Effector memory CD4-positive, alpha-beta T cell (primary cell): ENCODE data around the gene IL18RAP.

Experiments used
- DNase-seq, 3 donors: peaks; one replicate each; pipeline ENCODE4 v3.0.0-alpha.2; 2020
- H3K27ac ChIP-seq: 2 replicates; pipeline ENCODE4 v1.7.0; 2013; ENCODE audit warnings: mild to moderate bottlenecking, low read length, moderate library complexity; ENCODE audit not compliant: insufficient read depth, poor library complexity, severe bottlenecking
- H3K27me3 ChIP-seq: replicated peaks from 2 replicates; pipeline ENCODE4 v1.7.0; 2013; ENCODE audit warnings: mild to moderate bottlenecking, low read length; ENCODE audit not compliant: insufficient read depth, control insufficient read depth, poor library complexity, severe bottlenecking
- H3K36me3 ChIP-seq: 2 replicates; pipeline ENCODE4 v1.7.0; 2013; ENCODE audit warnings: mild to moderate bottlenecking, low read length, moderate library complexity; ENCODE audit not compliant: control insufficient read depth, insufficient read depth
- H3K4me1 ChIP-seq: 2 replicates; pipeline ENCODE4 v1.7.0; 2013; ENCODE audit warnings: low read length, mild to moderate bottlenecking; ENCODE audit not compliant: control insufficient read depth, insufficient read depth, poor library complexity, severe bottlenecking
- H3K4me3 ChIP-seq: 2 replicates; pipeline ENCODE4 v1.7.0; 2013; ENCODE audit warnings: low read length, low read depth, mild to moderate bottlenecking; ENCODE audit not compliant: insufficient read depth, poor library complexity, severe bottlenecking
- H3K9me3 ChIP-seq: 2 replicates; pipeline ENCODE4 v1.7.0; 2013; ENCODE audit warnings: mild to moderate bottlenecking, low read length, moderate library complexity; ENCODE audit not compliant: control insufficient read depth

Gene IL18RAP

DNA sequence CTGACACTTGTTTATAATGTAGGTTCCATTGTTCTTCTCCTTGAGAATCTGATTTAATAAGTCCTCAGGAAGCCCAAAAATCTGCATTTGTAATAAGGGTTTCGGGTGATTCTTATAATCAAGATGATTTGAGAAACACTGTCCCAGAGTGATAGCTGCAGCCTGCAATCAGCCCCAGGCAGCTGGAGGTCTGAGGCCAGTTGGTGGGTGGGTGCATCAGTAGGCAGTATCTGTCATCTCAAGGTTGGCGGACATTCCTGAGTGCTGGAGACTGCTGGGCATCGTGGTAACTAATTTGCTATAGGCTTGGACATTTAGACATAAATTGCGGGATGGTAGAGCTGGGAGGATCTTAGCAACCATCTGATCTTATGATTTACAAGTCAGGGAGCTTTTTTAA, 2.7 kb upstream of the IL18RAP start:
- DNase-seq = no peak
- Histone ChIP-seq H3K27me3 (no peaks in the 10 kb centered on the region), H3K4me3 (no peak overlapping the region), H3K4me1 (peaks cover 16% of the 10 kb centered on the region), H3K9me3 (no peaks in the 10 kb centered on the region), H3K36me3 (no peaks in the 10 kb centered on the region), H3K27ac (no peak overlapping the region)

DNA sequence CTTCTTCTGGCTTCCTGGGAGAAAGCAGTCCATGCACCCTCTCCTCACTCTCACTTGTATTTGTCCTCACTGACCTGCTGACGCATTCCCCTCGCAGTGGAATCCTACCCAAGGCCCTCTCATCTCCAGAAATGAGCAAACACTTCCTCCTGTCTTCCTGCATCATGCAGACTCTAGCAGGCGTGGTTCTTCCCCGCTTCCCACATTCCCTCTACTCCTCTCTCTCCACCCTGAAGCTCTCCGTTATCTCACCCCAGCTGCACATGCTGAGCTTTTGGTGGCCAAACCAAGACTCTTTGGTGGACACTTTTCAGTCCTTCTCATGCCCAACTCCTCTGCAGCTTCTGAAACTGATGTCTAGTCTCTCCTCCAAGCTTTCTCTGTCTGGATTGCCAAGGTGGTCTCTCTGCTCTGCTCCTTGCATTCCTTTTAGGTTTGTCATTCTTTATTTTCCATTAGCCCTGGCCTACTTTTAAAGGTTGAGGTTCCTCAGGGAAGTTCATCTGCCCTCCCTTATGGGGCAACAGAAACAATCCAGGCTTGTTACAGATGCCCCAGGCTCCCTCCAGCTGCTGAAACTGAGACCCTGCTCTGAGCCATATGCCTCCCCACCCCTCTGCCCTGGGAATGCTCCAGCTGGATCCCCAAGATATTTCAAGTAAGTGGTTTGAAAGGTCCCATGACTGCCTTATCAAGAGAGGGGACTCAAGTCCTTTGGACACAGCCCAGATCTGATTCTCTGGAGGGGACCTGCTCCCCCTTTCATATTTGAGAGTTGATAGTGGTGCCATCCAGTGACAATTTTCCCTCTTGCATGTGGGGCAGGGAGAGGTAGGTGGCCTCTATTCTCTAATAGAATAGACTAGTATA, 835 bp upstream of the IL18RAP start:
- Histone ChIP-seq H3K36me3 (no peaks in the 10 kb centered on the region), H3K4me3 (no peak overlapping the region), H3K4me1 (peaks cover 12% of the 10 kb centered on the region), H3K27me3 (no peaks in the 10 kb centered on the region), H3K27ac (no peak overlapping the region), H3K9me3 (no peaks in the 10 kb centered on the region)
- DNase-seq = no peak

DNA sequence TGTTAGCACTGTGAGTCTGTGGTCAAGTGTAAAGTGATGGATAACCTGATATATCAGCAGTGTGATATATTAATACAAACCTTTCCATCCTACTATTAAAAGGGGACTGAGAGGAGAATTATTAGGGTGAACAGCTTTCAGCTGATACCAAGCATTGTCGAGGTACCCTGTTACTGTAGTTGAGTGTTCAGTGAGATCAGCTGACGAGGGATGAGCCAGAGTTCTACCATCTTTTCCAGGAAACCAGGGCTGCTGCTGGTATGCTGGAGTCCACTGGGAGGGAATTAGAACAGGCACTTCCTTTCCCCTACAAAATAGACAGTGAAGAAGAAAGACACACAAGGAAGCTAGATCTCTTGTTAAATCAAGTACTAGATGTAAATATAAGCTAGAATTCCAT, 408 bp downstream of the IL18RAP start:
- DNase-seq = no peak
- Histone ChIP-seq H3K4me1 (peaks cover 4% of the 10 kb centered on the region), H3K4me3 (no peak overlapping the region), H3K36me3 (no peaks in the 10 kb centered on the region), H3K27me3 (no peaks in the 10 kb centered on the region), H3K27ac (no peak overlapping the region), H3K9me3 (no peaks in the 10 kb centered on the region)

DNA sequence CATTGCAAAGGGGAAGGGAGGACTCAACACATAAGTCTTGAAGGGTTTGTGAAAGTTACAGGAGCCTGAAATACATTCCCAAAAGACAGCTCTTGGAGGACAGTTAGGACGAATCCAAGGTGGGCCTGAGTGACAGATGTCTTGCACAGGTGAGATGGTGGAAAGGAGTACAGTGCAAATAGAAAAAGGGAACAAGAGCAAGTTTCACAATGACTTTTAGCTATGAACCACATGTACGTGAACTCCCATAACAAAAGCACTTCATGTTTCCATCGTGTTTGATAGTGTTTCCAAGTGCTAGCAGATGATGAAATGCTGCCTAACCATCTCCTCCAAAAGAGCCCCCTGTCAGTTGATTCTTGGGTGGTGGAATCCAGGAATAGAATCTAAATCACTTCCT, 1.8 kb downstream of the IL18RAP start:
- H3K36me3 ChIP-seq = no peaks in the 10 kb centered on the region
- H3K4me3 ChIP-seq = no peak overlapping the region
- H3K27me3 ChIP-seq = no peaks in the 10 kb centered on the region
- H3K4me1 ChIP-seq = no peaks in the 10 kb centered on the region
- DNase-seq = no peak
- H3K9me3 ChIP-seq = no peaks in the 10 kb centered on the region
- no peak overlapping the region for H3K27ac ChIP-seq

DNA sequence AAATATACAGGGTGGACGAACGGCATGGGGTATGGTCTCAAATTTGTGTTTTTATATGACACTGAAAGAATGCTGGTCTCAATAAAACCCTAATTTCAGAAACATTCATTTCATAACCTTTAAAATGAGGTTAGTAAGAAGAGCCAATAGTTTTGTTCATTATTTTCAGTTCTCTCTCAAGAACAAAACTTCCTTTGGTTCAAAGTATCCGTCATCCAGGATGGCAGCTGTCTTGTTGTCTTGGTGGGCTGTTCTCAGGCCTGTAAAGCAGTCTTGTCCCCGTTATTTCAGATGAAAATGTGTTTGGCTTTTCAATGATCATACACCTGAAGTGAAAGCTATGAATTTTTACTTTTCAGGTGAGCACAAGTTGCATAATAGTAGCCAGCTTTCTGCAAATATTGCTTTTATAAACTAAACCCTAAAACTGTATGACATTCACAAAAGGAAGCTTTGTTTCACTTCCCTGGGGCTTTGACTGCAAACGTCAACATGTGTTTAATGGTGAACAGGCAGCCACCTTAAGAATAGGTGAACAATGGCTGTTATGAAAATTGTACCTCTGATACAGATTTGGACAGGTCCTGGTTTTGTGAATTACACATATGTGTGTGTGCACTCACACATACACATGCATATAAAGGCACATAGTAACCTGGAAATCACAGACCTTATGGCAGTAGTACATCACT, 2.6 kb downstream of the IL18RAP start:
- H3K27ac ChIP-seq = no peak overlapping the region

DNA sequence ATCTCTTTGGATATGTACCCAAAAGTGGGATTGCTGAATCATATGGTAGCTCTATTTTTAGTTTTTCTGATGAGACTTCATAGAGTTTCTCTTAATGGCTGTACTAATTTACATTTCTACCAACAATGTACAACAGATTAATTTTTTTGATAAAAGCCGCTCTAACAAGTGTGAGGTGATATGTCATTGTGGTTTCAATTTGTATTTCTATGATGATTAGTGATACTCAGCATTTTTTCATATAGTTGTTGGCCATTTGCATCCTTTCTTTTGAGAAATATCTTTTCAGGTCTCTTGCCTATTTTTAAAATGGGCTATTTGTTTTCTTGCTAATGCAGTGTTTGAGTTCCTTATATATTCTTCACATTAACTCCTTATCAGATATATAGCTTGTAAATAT, 4.3 kb downstream of the IL18RAP start:
- Histone ChIP-seq H3K27ac (no peak overlapping the region), H3K4me1 (no peaks in the 10 kb centered on the region), H3K9me3 (no peaks in the 10 kb centered on the region), H3K36me3 (no peaks in the 10 kb centered on the region), H3K27me3 (no peaks in the 10 kb centered on the region), H3K4me3 (no peak overlapping the region)
- no peak for DNase-seq

More for the DNA sequence above, 2.6 kb downstream of the IL18RAP start:
- no peak for DNase-seq
- H3K9me3 ChIP-seq = no peaks in the 10 kb centered on the region
- no peaks in the 10 kb centered on the region for H3K27me3 ChIP-seq
- no peaks in the 10 kb centered on the region for H3K36me3 ChIP-seq
- no peak overlapping the region for H3K4me3 ChIP-seq
- H3K4me1 ChIP-seq = no peaks in the 10 kb centered on the region

DNA sequence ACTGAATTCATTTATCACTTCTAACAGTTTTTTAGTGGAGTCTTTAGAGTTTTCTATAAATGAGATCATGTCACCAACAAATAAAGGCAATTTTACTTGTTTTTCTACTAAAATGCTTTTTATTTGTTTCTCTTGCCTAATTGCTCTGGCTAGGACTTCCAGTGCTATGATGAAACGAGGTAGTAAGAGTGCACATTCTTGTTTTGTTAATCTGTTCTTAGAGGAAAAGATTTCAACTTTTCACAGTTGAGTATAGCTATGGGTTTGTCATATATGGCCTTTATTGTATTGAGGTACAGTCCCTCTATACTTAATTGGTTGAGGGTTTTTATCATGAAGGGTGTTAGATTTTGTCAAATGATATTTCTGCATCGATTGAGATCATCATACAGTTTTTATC, 5.6 kb downstream of the IL18RAP start:
- DNase-seq = no peak
- Histone ChIP-seq H3K9me3 (no peaks in the 10 kb centered on the region), H3K36me3 (no peaks in the 10 kb centered on the region), H3K27me3 (no peaks in the 10 kb centered on the region), H3K4me1 (no peaks in the 10 kb centered on the region), H3K4me3 (no peak overlapping the region), H3K27ac (no peak overlapping the region)

DNA sequence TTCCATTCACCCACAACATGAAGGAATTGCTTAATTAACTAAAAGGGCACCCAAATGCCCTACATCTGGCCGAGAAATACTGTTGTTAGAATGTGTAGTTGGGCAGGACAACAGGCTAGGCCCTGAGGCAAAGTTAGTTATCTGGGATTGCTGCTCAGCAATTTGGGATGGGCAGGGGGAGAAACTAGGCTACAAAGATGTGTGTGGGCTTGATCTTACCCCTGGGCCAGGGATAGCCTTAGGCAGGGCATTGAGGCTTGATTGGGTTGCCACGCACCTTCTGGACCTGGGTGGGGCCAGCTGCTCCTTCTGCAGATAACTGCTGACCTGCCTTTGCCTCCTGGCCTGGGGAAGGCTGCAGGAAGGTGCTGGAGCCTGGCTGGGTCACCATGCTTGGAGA, 9.4 kb downstream of the IL18RAP start:
- Histone ChIP-seq H3K27ac (no peak overlapping the region), H3K4me1 (no peaks in the 10 kb centered on the region), H3K36me3 (no peaks in the 10 kb centered on the region)

DNA sequence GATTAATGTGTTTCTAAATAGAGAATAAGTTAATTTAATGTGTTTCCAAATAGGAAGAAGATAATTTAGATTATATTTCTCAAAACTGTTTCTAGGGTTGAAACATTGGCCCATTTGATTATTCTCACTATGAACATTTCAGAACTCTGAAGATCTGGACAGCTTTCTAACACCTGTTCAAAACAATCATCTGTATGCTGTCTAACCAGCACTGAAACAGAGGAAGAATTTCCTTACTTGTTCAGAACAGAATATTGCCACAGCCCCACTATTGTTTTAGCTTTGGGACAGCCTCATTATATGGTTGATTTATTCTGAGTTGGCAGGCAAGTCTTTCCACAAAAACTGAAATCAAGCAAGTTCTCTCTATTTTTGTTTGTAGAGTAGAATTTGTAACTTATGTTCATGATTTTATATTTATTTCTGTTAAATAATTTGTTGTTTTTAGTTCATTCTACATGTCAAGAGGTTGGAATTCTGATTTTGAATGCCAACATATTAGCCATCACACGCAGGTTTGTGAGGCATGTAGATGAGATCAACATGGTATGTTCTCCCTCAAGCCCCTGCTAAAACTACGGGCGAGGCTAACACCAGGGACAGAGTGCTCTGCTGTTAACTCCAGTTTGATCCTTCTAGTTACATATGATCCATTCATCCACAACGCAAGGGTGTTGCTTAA, 11.2 kb downstream of the IL18RAP start:
- no peak for DNase-seq
- Histone ChIP-seq H3K4me1 (no peaks in the 10 kb centered on the region), H3K4me3 (no peak overlapping the region), H3K9me3 (no peaks in the 10 kb centered on the region), H3K27ac (no peak overlapping the region), H3K27me3 (no peaks in the 10 kb centered on the region), H3K36me3 (no peaks in the 10 kb centered on the region)

More for the DNA sequence above, 9.4 kb downstream of the IL18RAP start:
- H3K27me3 ChIP-seq = no peaks in the 10 kb centered on the region
- no peak for DNase-seq
- no peaks in the 10 kb centered on the region for H3K9me3 ChIP-seq
- no peak overlapping the region for H3K4me3 ChIP-seq
